Measurements from ENCODE around the gene MEF2A. TPM values are rescaled to one million over a fixed set of nuclear protein-coding genes. Genes with fewer than 3 reads are reported as not detected.

MEF2A gene
- total RNA-seq, 1 donor from 2014 or later, result 46.3 TPM

- no peak for FAIRE-seq
- H3K4me3 Mint-ChIP-seq (ENCODE audit: unreplicated experiment), result no peak overlapping the region
Measured at GRCh38 chr15:99606646-99607045, 40.9 kb downstream of the MEF2A start.

DNA sequence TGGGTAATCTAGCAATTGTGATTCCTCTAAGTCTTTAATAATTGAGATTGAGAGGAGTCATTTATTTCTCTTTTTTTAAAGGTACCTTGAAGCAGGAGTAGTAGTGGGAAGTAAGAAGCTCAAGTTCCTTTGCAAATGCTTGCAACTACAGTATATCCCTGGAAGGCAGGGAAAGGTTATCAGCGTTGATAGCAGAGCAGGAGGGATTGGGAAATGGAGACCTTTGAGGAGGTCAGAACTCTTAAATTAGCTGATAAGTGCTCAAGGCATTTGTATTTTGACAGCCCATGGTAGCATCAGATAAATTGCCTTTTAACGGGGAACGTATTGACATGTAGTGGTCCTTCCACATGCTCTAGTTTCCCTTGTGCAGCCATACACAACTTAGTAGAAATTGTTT lies 47.7 kb downstream of the MEF2A start:
- H3K27ac Mint-ChIP-seq (ENCODE audit: unreplicated experiment), result no peak overlapping the region
- no peak overlapping the region for H3K27ac ChIP-seq (ENCODE audit: low read depth, low read length)
- no peaks in the 10 kb centered on the region for H3K36me3 ChIP-seq (ENCODE audit: insufficient read depth, low read length)
- H3K9me3 Mint-ChIP-seq (ENCODE audit: unreplicated experiment), result no peaks in the 10 kb centered on the region
- H3K4me3 Mint-ChIP-seq (ENCODE audit: unreplicated experiment), result no peak overlapping the region
- H2AFZ ChIP-seq (ENCODE audit: low read depth, low read length), result no peak overlapping the region
- H3K36me3 Mint-ChIP-seq (ENCODE audit: low read depth, unreplicated experiment), result peaks cover 7% of the 10 kb centered on the region
- no peaks in the 10 kb centered on the region for H3K4me1 ChIP-seq (ENCODE audit: insufficient read depth, low read length)
- TF ChIP-seq EZH2 (IDR thresholded peaks at IDR 0.05; ENCODE audit: insufficient read depth, low read length) (no peak), CTCF (IDR thresholded peaks at IDR 0.05; ENCODE audit: insufficient read depth, low read depth, low read length) (no peak)
- peaks cover 10% of the 10 kb centered on the region for H3K4me1 Mint-ChIP-seq (ENCODE audit: low read depth, unreplicated experiment)
- no peak overlapping the region for H3K4me2 ChIP-seq (ENCODE audit: low read length)
- DNase-seq (ENCODE audit: low read depth) (no peak), FAIRE-seq (no peak)
- peaks cover 97% of the 10 kb centered on the region for H3K79me2 ChIP-seq (ENCODE audit: insufficient read depth, low read length)
- no peaks in the 10 kb centered on the region for H3K9me3 ChIP-seq (ENCODE audit: insufficient read depth, low read depth, low read length)
- no peak overlapping the region for H3K4me3 ChIP-seq (ENCODE audit: insufficient read depth, low read depth, low read length)
- H3K9ac ChIP-seq (ENCODE audit: low read length), result no peak overlapping the region
- peaks cover 71% of the 10 kb centered on the region for H4K20me1 ChIP-seq (ENCODE audit: insufficient read depth, low read length)
- H3K27me3 ChIP-seq (ENCODE audit: insufficient read depth, low read length), result no peaks in the 10 kb centered on the region
- no peaks in the 10 kb centered on the region for H3K27me3 Mint-ChIP-seq (ENCODE audit: low read depth, unreplicated experiment)

More at GRCh38 chr15:99606646-99607045, 40.9 kb downstream of the MEF2A start:
- Histone ChIP-seq H3K9ac (ENCODE audit: low read length) (no peak overlapping the region), H3K27me3 (ENCODE audit: insufficient read depth, low read length) (no peaks in the 10 kb centered on the region), H3K9me3 (ENCODE audit: insufficient read depth, low read depth, low read length) (no peaks in the 10 kb centered on the region), H3K4me1 (ENCODE audit: insufficient read depth, low read length) (no peaks in the 10 kb centered on the region), H3K79me2 (ENCODE audit: insufficient read depth, low read length) (peaks cover 98% of the 10 kb centered on the region), H3K4me3 (ENCODE audit: insufficient read depth, low read depth, low read length) (no peak overlapping the region), H4K20me1 (ENCODE audit: insufficient read depth, low read length) (peaks cover 70% of the 10 kb centered on the region), H3K4me2 (ENCODE audit: low read length) (no peak overlapping the region), H2AFZ (ENCODE audit: low read depth, low read length) (no peak overlapping the region), H3K27ac (ENCODE audit: low read depth, low read length) (no peak overlapping the region), H3K36me3 (ENCODE audit: insufficient read depth, low read length) (no peaks in the 10 kb centered on the region)
- Mint-ChIP-seq H3K27ac (ENCODE audit: unreplicated experiment) (no peak overlapping the region), H3K9me3 (ENCODE audit: unreplicated experiment) (no peaks in the 10 kb centered on the region), H3K36me3 (ENCODE audit: low read depth, unreplicated experiment) (peaks cover 6% of the 10 kb centered on the region), H3K27me3 (ENCODE audit: low read depth, unreplicated experiment) (no peaks in the 10 kb centered on the region), H3K4me1 (ENCODE audit: low read depth, unreplicated experiment) (peaks cover 42% of the 10 kb centered on the region)
- no peak for TF ChIP-seq EZH2 (IDR thresholded peaks at IDR 0.05; ENCODE audit: insufficient read depth, low read length)
- no peak for TF ChIP-seq CTCF (IDR thresholded peaks at IDR 0.05; ENCODE audit: insufficient read depth, low read depth, low read length)
- no peak for DNase-seq (ENCODE audit: low read depth)

DNA sequence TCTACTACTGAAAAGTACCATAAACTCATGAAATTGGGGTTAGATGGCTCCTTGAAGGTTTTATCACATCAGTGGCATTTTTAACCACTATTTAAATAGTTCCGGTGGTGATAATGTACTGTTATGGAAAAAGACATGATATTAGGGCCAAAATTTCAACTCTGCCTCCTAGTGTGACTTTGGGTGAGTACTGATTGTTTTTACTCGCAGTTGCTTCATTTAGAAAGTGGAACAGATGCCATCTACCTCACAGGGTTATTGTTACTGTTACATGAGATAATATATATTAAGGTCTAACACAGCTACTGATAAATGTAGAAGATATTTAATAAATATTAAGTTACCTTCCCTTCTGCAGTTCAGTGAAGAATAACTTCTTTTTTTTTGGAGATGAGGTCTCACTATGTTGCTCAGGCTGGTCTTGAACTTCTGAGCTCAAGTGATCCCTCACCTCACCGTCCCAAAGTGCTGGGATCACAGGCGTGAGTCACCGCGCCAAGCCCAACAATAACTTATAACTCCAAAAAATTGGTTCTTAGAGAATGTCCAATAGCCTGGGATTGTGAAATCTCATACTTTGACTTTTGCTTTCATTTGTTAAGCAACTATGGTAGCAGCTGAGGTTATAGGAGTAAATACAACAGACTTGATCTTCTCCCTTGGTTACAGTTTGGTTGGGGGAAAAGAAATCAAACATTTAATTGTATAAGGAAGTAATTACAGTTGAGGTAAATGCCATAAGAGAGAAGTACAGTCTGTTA lies 48.3 kb downstream of the MEF2A start:
- no peak for DNase-seq (ENCODE audit: low read depth)
- no peak overlapping the region for H3K4me3 ChIP-seq (ENCODE audit: insufficient read depth, low read depth, low read length)
- TF ChIP-seq CTCF (IDR thresholded peaks at IDR 0.05; ENCODE audit: insufficient read depth, low read depth, low read length), result no peak
- TF ChIP-seq EZH2 (IDR thresholded peaks at IDR 0.05; ENCODE audit: insufficient read depth, low read length), result no peak
- Mint-ChIP-seq H3K4me1 (ENCODE audit: low read depth, unreplicated experiment) (peaks cover 15% of the 10 kb centered on the region), H3K4me3 (ENCODE audit: unreplicated experiment) (no peak overlapping the region), H3K9me3 (ENCODE audit: unreplicated experiment) (no peaks in the 10 kb centered on the region), H3K27me3 (ENCODE audit: low read depth, unreplicated experiment) (no peaks in the 10 kb centered on the region), H3K27ac (ENCODE audit: unreplicated experiment) (no peak overlapping the region), H3K36me3 (ENCODE audit: low read depth, unreplicated experiment) (peaks cover 7% of the 10 kb centered on the region)
- H3K36me3 ChIP-seq (ENCODE audit: insufficient read depth, low read length), result no peaks in the 10 kb centered on the region
- no peak overlapping the region for H3K9ac ChIP-seq (ENCODE audit: low read length)
- no peaks in the 10 kb centered on the region for H3K9me3 ChIP-seq (ENCODE audit: insufficient read depth, low read depth, low read length)
- H4K20me1 ChIP-seq (ENCODE audit: insufficient read depth, low read length), result peaks cover 68% of the 10 kb centered on the region
- no peak overlapping the region for H3K27ac ChIP-seq (ENCODE audit: low read depth, low read length)
- H2AFZ ChIP-seq (ENCODE audit: low read depth, low read length), result no peak overlapping the region
- H3K79me2 ChIP-seq (ENCODE audit: insufficient read depth, low read length), result peaks cover 97% of the 10 kb centered on the region
- H3K4me2 ChIP-seq (ENCODE audit: low read length), result no peak overlapping the region
- H3K4me1 ChIP-seq (ENCODE audit: insufficient read depth, low read length), result peaks cover 3% of the 10 kb centered on the region
- FAIRE-seq, result no peak
- no peaks in the 10 kb centered on the region for H3K27me3 ChIP-seq (ENCODE audit: insufficient read depth, low read length)
